ENCODE data around the gene ZNF385D.

DNA sequence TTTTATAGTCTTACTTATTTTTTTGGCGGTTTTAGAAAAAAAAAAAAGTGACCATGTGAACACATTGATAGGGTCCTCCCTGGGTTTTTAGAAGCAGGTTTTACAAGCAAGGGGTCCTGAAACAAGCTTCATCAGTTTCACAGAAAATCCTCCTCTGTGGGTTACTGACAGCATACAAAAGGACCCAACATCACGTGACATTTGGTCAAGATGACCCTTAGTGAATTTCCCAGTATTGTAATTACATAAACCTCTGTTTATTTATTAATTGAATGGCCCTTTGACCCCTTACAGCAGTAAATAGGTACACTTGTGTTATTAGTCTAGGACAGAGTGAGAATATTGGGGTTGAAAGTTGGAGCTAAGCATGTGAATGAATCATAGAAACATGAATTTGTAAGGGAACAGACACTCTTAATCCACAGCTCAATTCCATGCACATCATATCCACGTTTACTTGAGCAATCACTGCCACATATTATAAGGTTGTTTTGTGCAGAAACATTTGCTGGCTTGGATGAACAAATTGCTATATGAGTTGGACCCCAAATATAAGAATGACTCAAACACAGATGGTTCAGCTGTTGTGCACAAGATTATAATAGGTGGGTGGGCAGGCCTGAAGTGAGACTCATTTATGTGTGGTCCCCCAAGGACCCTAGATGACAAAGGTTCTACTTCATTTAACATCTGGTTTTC lies 137.5 kb downstream of the ZNF385D start:
- TF ChIP-seq, protein P1, sequence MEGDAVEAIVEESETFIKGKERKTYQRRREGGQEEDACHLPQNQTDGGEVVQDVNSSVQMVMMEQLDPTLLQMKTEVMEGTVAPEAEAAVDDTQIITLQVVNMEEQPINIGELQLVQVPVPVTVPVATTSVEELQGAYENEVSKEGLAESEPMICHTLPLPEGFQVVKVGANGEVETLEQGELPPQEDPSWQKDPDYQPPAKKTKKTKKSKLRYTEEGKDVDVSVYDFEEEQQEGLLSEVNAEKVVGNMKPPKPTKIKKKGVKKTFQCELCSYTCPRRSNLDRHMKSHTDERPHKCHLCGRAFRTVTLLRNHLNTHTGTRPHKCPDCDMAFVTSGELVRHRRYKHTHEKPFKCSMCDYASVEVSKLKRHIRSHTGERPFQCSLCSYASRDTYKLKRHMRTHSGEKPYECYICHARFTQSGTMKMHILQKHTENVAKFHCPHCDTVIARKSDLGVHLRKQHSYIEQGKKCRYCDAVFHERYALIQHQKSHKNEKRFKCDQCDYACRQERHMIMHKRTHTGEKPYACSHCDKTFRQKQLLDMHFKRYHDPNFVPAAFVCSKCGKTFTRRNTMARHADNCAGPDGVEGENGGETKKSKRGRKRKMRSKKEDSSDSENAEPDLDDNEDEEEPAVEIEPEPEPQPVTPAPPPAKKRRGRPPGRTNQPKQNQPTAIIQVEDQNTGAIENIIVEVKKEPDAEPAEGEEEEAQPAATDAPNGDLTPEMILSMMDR (IDR thresholded peaks at IDR 0.05): no peak
- no peak for TF ChIP-seq POLR2A (IDR thresholded peaks at IDR 0.05)

All from right lobe of liver (tissue), 4 donors.